ENCODE data around the gene ANKRD17. TPM values are rescaled to one million over a fixed set of nuclear protein-coding genes. Genes with fewer than 3 reads are reported as not detected.

The ANKRD17 gene
- total and polyA plus RNA-seq, 9 of the 15 experiments (the other 6 are each of a cell fraction or from before 2014, with no cell fraction given) = 25.5 to 86.9 (median 52.2) TPM

DNA sequence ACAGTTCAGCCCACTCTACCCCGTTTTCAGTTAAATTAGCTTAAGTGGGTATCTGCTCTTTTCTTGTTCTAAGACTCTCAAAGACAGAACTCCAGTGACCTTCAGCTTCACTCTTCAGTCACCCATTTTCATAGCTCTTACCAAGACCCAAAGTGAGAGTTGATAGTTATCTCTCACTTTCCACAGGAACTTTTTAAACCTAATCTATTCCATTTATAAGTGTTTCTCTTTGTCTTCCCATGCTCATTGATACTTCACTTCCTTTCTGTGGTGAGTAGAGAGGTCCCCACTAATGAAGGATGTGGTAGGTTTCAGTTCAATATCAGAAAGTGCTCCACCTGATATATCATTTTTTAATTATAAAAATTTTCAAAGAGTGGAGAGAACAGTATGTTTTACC, 222.5 kb downstream of the ANKRD17 start:
- H3K79me2 ChIP-seq (ENCODE audit: control insufficient read depth, insufficient read depth, low read length) = no peaks in the 10 kb centered on the region
- no peak for FAIRE-seq
- H3K4me2 ChIP-seq (ENCODE audit: insufficient read depth, low read length) = no peak overlapping the region
- intact Hi-C loops (cut with micrococcal nuclease) = loop anchor here (5.0 kb wide), 1 partner anchor 271 kb away; no protein-coding TSS in a partner anchor
- no peak for DNase-seq (ENCODE audit: extremely low read depth in 1 of 4, low spot score in 3 of 4)
- H3K9me3 ChIP-seq (replicated peaks; ENCODE audit: control insufficient read depth, insufficient read depth, low read depth, low read length) = 0 out of 2 replicates have a peak, but pooled peaks cover 1% of the 10 kb centered on the region
- POLR2A ChIA-PET = interaction anchor here (1.5 kb wide), 1 partner anchor 9 kb away, joined by 3 read pairs; no protein-coding TSS in a partner anchor
- BruUV-seq (replicated peaks) = no TSS peak
- H4K20me1 ChIP-seq (replicated peaks; ENCODE audit: control insufficient read depth, insufficient read depth, low read length) = no peaks in the 10 kb centered on the region
- H3K4me3 ChIP-seq = no peak overlapping the region
- no peaks in the 10 kb centered on the region for H3K9me1 ChIP-seq (ENCODE audit: control insufficient read depth, insufficient read depth, low read length)
- H3K9ac ChIP-seq (ENCODE audit: insufficient read depth in 1 of 2, low read depth in 2 of 2, low read length in 2 of 2) = no peak overlapping the region
- 0% methylated on average over 1 of the region's 1 CpG for WGBS (ENCODE audit: insufficient coverage, low coverage, missing lambda C conversion rate)
- H3K27ac ChIP-seq (ENCODE audit: extremely low read depth, low read depth, low read length) = no peak overlapping the region
- in situ Hi-C loops (cut with MboI) = no loop called here
- H2AFZ ChIP-seq (ENCODE audit: low read depth, low read length) = no peak overlapping the region
- CTCF ChIA-PET (ENCODE audit: low intra/inter-chr PET ratio) = no interaction called here
- H3K27me3 ChIP-seq (ENCODE audit: control insufficient read depth in 2 of 2, insufficient read depth in 2 of 2, low read length in 2 of 2) = no peaks in the 10 kb centered on the region
- no peaks in the 10 kb centered on the region for H3K36me3 ChIP-seq (ENCODE audit: control insufficient read depth, insufficient read depth, low read length)
- no peak for ATAC-seq
- H3K4me1 ChIP-seq (replicated peaks in 1 of 2; ENCODE audit: control insufficient read depth in 2 of 2, insufficient read depth in 2 of 2, low read length in 2 of 2) = no peaks in the 10 kb centered on the region
- TF ChIP-seq, protein P1, sequence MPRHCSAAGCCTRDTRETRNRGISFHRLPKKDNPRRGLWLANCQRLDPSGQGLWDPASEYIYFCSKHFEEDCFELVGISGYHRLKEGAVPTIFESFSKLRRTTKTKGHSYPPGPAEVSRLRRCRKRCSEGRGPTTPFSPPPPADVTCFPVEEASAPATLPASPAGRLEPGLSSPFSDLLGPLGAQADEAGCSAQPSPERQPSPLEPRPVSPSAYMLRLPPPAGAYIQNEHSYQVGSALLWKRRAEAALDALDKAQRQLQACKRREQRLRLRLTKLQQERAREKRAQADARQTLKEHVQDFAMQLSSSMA (CRISPR knock-in tag; IDR thresholded peaks at IDR 0.05) = no peak
- TF ChIP-seq, protein P2, sequence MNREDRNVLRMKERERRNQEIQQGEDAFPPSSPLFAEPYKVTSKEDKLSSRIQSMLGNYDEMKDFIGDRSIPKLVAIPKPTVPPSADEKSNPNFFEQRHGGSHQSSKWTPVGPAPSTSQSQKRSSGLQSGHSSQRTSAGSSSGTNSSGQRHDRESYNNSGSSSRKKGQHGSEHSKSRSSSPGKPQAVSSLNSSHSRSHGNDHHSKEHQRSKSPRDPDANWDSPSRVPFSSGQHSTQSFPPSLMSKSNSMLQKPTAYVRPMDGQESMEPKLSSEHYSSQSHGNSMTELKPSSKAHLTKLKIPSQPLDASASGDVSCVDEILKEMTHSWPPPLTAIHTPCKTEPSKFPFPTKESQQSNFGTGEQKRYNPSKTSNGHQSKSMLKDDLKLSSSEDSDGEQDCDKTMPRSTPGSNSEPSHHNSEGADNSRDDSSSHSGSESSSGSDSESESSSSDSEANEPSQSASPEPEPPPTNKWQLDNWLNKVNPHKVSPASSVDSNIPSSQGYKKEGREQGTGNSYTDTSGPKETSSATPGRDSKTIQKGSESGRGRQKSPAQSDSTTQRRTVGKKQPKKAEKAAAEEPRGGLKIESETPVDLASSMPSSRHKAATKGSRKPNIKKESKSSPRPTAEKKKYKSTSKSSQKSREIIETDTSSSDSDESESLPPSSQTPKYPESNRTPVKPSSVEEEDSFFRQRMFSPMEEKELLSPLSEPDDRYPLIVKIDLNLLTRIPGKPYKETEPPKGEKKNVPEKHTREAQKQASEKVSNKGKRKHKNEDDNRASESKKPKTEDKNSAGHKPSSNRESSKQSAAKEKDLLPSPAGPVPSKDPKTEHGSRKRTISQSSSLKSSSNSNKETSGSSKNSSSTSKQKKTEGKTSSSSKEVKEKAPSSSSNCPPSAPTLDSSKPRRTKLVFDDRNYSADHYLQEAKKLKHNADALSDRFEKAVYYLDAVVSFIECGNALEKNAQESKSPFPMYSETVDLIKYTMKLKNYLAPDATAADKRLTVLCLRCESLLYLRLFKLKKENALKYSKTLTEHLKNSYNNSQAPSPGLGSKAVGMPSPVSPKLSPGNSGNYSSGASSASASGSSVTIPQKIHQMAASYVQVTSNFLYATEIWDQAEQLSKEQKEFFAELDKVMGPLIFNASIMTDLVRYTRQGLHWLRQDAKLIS (CRISPR knock-in tag; IDR thresholded peaks at IDR 0.05) = no peak
- TF ChIP-seq MEIS2 (IDR thresholded peaks at IDR 0.05; ENCODE audit: partially characterized antibody) = no peak
- TF ChIP-seq TAL1 (IDR thresholded peaks at IDR 0.05) = no peak
- no peak for TF ChIP-seq RHOXF2B (CRISPR knock-in tag; conservative IDR thresholded peaks at IDR 0.05)
- no peak for TF ChIP-seq TCFL5 (CRISPR knock-in tag; conservative IDR thresholded peaks at IDR 0.05)
- TF ChIP-seq ZBTB1 (CRISPR knock-in tag; IDR thresholded peaks at IDR 0.05; ENCODE audit: borderline replicate concordance, low read depth) = no peak
- TF ChIP-seq, protein P3, sequence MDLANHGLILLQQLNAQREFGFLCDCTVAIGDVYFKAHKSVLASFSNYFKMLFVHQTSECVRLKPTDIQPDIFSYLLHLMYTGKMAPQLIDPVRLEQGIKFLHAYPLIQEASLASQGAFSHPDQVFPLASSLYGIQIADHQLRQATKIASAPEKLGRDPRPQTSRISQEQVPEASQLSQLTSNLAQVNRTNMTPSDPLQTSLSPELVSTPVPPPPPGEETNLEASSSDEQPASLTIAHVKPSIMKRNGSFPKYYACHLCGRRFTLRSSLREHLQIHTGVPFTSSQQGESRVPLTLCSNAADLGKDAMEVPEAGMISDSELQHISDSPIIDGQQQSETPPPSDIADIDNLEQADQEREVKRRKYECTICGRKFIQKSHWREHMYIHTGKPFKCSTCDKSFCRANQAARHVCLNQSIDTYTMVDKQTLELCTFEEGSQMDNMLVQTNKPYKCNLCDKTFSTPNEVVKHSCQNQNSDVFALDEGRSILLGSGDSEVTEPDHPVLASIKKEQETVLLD (IDR thresholded peaks at IDR 0.05) = no peak
- TF ChIP-seq E2F3 (CRISPR knock-in tag; IDR thresholded peaks at IDR 0.05) = no peak
